Nephron progenitor cell (in vitro differentiated cells): ENCODE results near the gene ZNF385B.

Experiments
- DNase-seq: peaks from one replicate; pipeline ENCODE4 v3.0.0; 2021
- H3K27ac Mint-ChIP-seq: 2 replicates; pipeline ENCODE4 v1.8.0; 2021; ENCODE audit warnings: mild to moderate bottlenecking, moderate library complexity, mixed read lengths
- H3K27me3 Mint-ChIP-seq: 2 replicates; pipeline ENCODE4 v1.8.0; 2021; ENCODE audit warnings: mild to moderate bottlenecking, low read depth, mixed read lengths; ENCODE audit not compliant: poor library complexity
- H3K36me3 Mint-ChIP-seq: 2 replicates; pipeline ENCODE4 v1.8.0; 2021; ENCODE audit warnings: low read depth, mixed read lengths
- H3K4me1 Mint-ChIP-seq: 2 replicates; pipeline ENCODE4 v1.8.0; 2021; ENCODE audit warnings: mixed read lengths
- H3K4me3 Mint-ChIP-seq: 2 replicates; pipeline ENCODE4 v1.8.0; 2021; ENCODE audit warnings: mild to moderate bottlenecking, moderate library complexity, mixed read lengths
- H3K9me3 Mint-ChIP-seq: 2 replicates; pipeline ENCODE4 v1.8.0; 2021; ENCODE audit warnings: mild to moderate bottlenecking, moderate library complexity, mixed read lengths
- CTCF ChIP-seq: fragments of 200-600 bp; sonication (generic); IDR thresholded peaks from 2 replicates; pipeline ENCODE4 v1.5.0; 2021; ENCODE audit warnings: antibody characterized with exemption

The ZNF385B gene

GRCh38 chr2:179592167-179592936, 269.1 kb downstream of the ZNF385B start:
- Mint-ChIP-seq H3K27ac (no peak overlapping the region), H3K36me3 (no peaks in the 10 kb centered on the region), H3K27me3 (peaks cover 3% of the 10 kb centered on the region), H3K4me1 (no peaks in the 10 kb centered on the region), H3K9me3 (no peaks in the 10 kb centered on the region), H3K4me3 (no peak overlapping the region)
- no peak for TF ChIP-seq CTCF
- DNase-seq, result no peak

- Mint-ChIP-seq H3K27ac (no peak overlapping the region), H3K36me3 (no peaks in the 10 kb centered on the region), H3K4me3 (no peak overlapping the region), H3K27me3 (peaks cover 3% of the 10 kb centered on the region), H3K4me1 (no peaks in the 10 kb centered on the region), H3K9me3 (no peaks in the 10 kb centered on the region)
- DNase-seq, result no peak
- no peak for TF ChIP-seq CTCF
Measured at GRCh38 chr2:179591690-179592089, 269.7 kb downstream of the ZNF385B start.

- H3K27ac Mint-ChIP-seq, result no peak overlapping the region
- no peak for DNase-seq
- no peaks in the 10 kb centered on the region for H3K27me3 Mint-ChIP-seq
- H3K4me1 Mint-ChIP-seq, result no peaks in the 10 kb centered on the region
- no peak for TF ChIP-seq CTCF
- H3K9me3 Mint-ChIP-seq, result no peaks in the 10 kb centered on the region
- no peak overlapping the region for H3K4me3 Mint-ChIP-seq
- no peaks in the 10 kb centered on the region for H3K36me3 Mint-ChIP-seq
Measured at GRCh38 chr2:179588486-179589145, 272.8 kb downstream of the ZNF385B start.

GRCh38 chr2:179584760-179585159, 276.7 kb downstream of the ZNF385B start:
- Mint-ChIP-seq H3K4me1 (no peaks in the 10 kb centered on the region), H3K36me3 (no peaks in the 10 kb centered on the region), H3K27ac (no peak overlapping the region), H3K4me3 (no peak overlapping the region), H3K9me3 (no peaks in the 10 kb centered on the region), H3K27me3 (no peaks in the 10 kb centered on the region)
- TF ChIP-seq CTCF, result no peak
- DNase-seq, result no peak

GRCh38 chr2:179581605-179582004, 279.8 kb downstream of the ZNF385B start:
- Mint-ChIP-seq H3K4me3 (no peak overlapping the region), H3K27me3 (no peaks in the 10 kb centered on the region), H3K9me3 (no peaks in the 10 kb centered on the region), H3K4me1 (no peaks in the 10 kb centered on the region), H3K27ac (no peak overlapping the region), H3K36me3 (no peaks in the 10 kb centered on the region)
- no peak for DNase-seq
- no peak for TF ChIP-seq CTCF
